GM12878 (cell line): Measurements from ENCODE around the gene SLC28A1.

Experiments used
- BCL11A ChIP-seq: IDR thresholded peaks from 2 replicates; pipeline ENCODE4 v1.6.1; 2011; ENCODE audit warnings: low read depth, low read length
- KDM1A ChIP-seq: fragments of 200-600 bp; sonication (generic); IDR thresholded peaks from 2 replicates; pipeline ENCODE4 v1.6.1; 2016; ENCODE audit warnings: borderline replicate concordance
- NRF1 ChIP-seq: conservative IDR thresholded peaks from 2 replicates; pipeline ENCODE4 v1.6.1; 2011; ENCODE audit warnings: mild to moderate bottlenecking, low read depth, low read length, improper control_type of control experiment
- RAD21 ChIP-seq: IDR thresholded peaks from 2 replicates; pipeline ENCODE4 v1.6.1; 2011; ENCODE audit warnings: mild to moderate bottlenecking, low read depth, low read length, moderate library complexity; ENCODE audit not compliant: insufficient read depth
- SPI1 ChIP-seq: IDR thresholded peaks from 2 replicates; pipeline ENCODE4 v1.6.1; 2011; ENCODE audit warnings: low read depth, mild to moderate bottlenecking, low read length, moderate library complexity, borderline replicate concordance; ENCODE audit not compliant: insufficient read depth
- TCF12 ChIP-seq: IDR thresholded peaks from 2 replicates; pipeline ENCODE4 v1.6.1; 2011; ENCODE audit warnings: low read depth, mild to moderate bottlenecking, low read length
- TF ChIP-seq, protein P1 (sequence below), 3 experiments: IDR thresholded peaks in 2 of 3; conservative IDR thresholded peaks in 1 of 3; 2 replicates each; pipeline ENCODE4 v1.5.1; 2011; ENCODE audit warnings: low read depth in 3 of 3, low read length in 3 of 3, mild to moderate bottlenecking in 3 of 3, control low read depth in 2 of 3, moderate library complexity in 2 of 3, inconsistent platforms in 1 of 3, mixed read lengths in 1 of 3; ENCODE audit not compliant: control insufficient read depth in 2 of 3, insufficient read depth in 1 of 3; ENCODE audit errors: extremely low read depth in 1 of 3

DNA sequence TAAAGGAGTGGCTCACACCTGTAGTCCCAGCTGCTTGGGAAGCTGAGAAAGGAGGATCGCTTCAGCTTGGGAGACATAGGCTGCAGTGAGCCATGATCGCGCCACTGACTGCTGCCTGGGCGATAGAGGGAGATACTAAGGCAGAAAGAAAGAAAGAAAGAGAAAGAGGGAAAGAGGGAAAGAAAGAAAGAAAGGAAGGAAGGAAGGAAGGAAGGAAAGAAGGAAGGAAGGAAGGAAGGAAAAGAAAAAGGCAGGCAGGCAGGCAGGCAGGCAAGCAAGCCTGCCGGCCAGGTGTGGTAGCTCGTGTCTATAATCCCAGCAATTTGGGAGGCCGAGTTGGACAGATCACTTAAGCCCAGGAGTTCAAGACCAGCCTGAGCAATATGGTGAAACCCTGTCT is 15.3 kb downstream of the SLC28A1 start:
- TF ChIP-seq RAD21 = no peak
- TF ChIP-seq TCF12 = no peak
- no peak for TF ChIP-seq NRF1
- TF ChIP-seq, protein P1, sequence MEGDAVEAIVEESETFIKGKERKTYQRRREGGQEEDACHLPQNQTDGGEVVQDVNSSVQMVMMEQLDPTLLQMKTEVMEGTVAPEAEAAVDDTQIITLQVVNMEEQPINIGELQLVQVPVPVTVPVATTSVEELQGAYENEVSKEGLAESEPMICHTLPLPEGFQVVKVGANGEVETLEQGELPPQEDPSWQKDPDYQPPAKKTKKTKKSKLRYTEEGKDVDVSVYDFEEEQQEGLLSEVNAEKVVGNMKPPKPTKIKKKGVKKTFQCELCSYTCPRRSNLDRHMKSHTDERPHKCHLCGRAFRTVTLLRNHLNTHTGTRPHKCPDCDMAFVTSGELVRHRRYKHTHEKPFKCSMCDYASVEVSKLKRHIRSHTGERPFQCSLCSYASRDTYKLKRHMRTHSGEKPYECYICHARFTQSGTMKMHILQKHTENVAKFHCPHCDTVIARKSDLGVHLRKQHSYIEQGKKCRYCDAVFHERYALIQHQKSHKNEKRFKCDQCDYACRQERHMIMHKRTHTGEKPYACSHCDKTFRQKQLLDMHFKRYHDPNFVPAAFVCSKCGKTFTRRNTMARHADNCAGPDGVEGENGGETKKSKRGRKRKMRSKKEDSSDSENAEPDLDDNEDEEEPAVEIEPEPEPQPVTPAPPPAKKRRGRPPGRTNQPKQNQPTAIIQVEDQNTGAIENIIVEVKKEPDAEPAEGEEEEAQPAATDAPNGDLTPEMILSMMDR (IDR thresholded peaks at IDR 0.05 in 2 of 3, conservative IDR thresholded peaks at IDR 0.05 in 1 of 3; ENCODE audit: control insufficient read depth in 2 of 3, extremely low read depth in 1 of 3, insufficient read depth in 1 of 3, low read depth in 3 of 3, low read length in 3 of 3) = no peak
- no peak for TF ChIP-seq KDM1A
- TF ChIP-seq BCL11A = no peak
- TF ChIP-seq SPI1 = no peak
